Keratinocyte (primary cell): ENCODE data around the gene DLG2. TPM values are rescaled to one million over a fixed set of nuclear protein-coding genes. Genes with fewer than 3 reads are reported as not detected.

Experiments
- DNase-seq: peaks from one replicate; pipeline ENCODE4 v3.0.0-alpha.2; 2011; ENCODE audit warnings: low read depth, missing footprints, low spot score
- FAIRE-seq: peaks from 2 replicates; lab custom pipeline; 2011; peaks lifted over from hg19 to GRCh38; lab: Jason Lieb, UNC
- H2AFZ ChIP-seq: 2 replicates; pipeline ENCODE4 v1.6.0; 2012; ENCODE audit warnings: low read length, control low read depth, inconsistent platforms; ENCODE audit not compliant: control insufficient read depth
- H3K27ac ChIP-seq: 2 replicates; pipeline ENCODE4 v1.5.1; 2011; ENCODE audit warnings: low read length; ENCODE audit not compliant: control insufficient read depth, insufficient read depth
- H3K27me3 ChIP-seq: 3 replicates; pipeline ENCODE4 v1.6.0; 2011; ENCODE audit warnings: low read length; ENCODE audit not compliant: control insufficient read depth, insufficient read depth; ENCODE audit errors: extremely low read depth
- H3K36me3 ChIP-seq, 2 experiments: 2 replicates in 1 of 2; 3 replicates in 1 of 2; pipeline ENCODE4 v1.5.1; 2011; ENCODE audit warnings: low read length in 2 of 2, mild to moderate bottlenecking in 1 of 2; ENCODE audit not compliant: control insufficient read depth in 2 of 2, insufficient read depth in 2 of 2; ENCODE audit errors: extremely low read depth in 1 of 2
- H3K4me1 ChIP-seq: 3 replicates; pipeline ENCODE4 v1.5.1; 2011; ENCODE audit warnings: low read length; ENCODE audit not compliant: control insufficient read depth, insufficient read depth; ENCODE audit errors: extremely low read depth
- H3K4me2 ChIP-seq: 3 replicates; pipeline ENCODE4 v1.6.0; 2011; ENCODE audit warnings: low read depth, low read length; ENCODE audit not compliant: control insufficient read depth, insufficient read depth; ENCODE audit errors: extremely low read depth
- H3K4me3 ChIP-seq, 3 experiments: fragments of 200-600 bp in 1 of 3; sonication (generic) in 1 of 3; 2 replicates in 2 of 3; 3 replicates in 1 of 3; pipeline ENCODE4 v1.5.1; 2011 to 2016; ENCODE audit warnings: low read length in 3 of 3, mild to moderate bottlenecking in 3 of 3, control low read depth in 2 of 3, inconsistent platforms in 1 of 3, low read depth in 1 of 3, mixed read lengths in 1 of 3, mixed run types in 1 of 3, moderate library complexity in 1 of 3; ENCODE audit not compliant: control insufficient read depth in 2 of 3, insufficient read depth in 2 of 3; ENCODE audit errors: extremely low read depth in 1 of 3
- H3K79me2 ChIP-seq: 2 replicates; pipeline ENCODE4 v1.6.0; 2012; ENCODE audit warnings: low read length; ENCODE audit not compliant: control insufficient read depth, insufficient read depth
- H3K9ac ChIP-seq: 3 replicates; pipeline ENCODE4 v1.6.0; 2011; ENCODE audit warnings: low read length; ENCODE audit not compliant: control insufficient read depth, insufficient read depth; ENCODE audit errors: extremely low read depth
- H3K9me1 ChIP-seq: 3 replicates; pipeline ENCODE4 v1.6.0; 2011; ENCODE audit warnings: low read length; ENCODE audit not compliant: control insufficient read depth, insufficient read depth; ENCODE audit errors: extremely low read depth
- H3K9me3 ChIP-seq: 2 replicates; pipeline ENCODE4 v1.5.1; 2012; ENCODE audit warnings: low read depth, low read length; ENCODE audit not compliant: control insufficient read depth
- H4K20me1 ChIP-seq: 3 replicates; pipeline ENCODE4 v1.6.0; 2011; ENCODE audit warnings: low read length; ENCODE audit not compliant: control insufficient read depth, insufficient read depth; ENCODE audit errors: extremely low read depth
- CTCF ChIP-seq, 3 experiments: IDR thresholded peaks in 1 of 3; conservative IDR thresholded peaks in 1 of 3; optimal IDR thresholded peaks in 1 of 3; 2 replicates in 2 of 3; 3 replicates in 1 of 3; pipeline versions ENCODE3 to v1.5.1; 2011; ENCODE audit warnings: low read length in 3 of 3, mild to moderate bottlenecking in 3 of 3, moderate library complexity in 2 of 3, control low read depth in 1 of 3, inconsistent platforms in 1 of 3; ENCODE audit not compliant: insufficient read depth in 2 of 3; ENCODE audit errors: extremely low read depth in 1 of 3
- EZH2 ChIP-seq: IDR thresholded peaks from one replicate; pipeline ENCODE4 v1.6.1; 2012; ENCODE audit warnings: inconsistent platforms, mild to moderate bottlenecking, low read length, moderate library complexity
- dilution Hi-C: fragments of 300-500 bp; cut with MboI; formaldehyde crosslinking; loops from one replicate; pipeline ENCODE4 v1.7.0; 2020; ENCODE audit warnings: low sequenced_read_pairs; ENCODE audit not compliant: extremely low pct_ligation_motif_present
- polyA plus RNA-seq, 5 experiments: library from polyadenylated mRNA; depleted of rRNA in 3 of 5; stranded (reverse) in 3 of 5; stranded (forward) in 1 of 5; unstranded in 1 of 5; fragments of >200 nt; gene quantifications; 1 replicate in 1 of 5; 2 replicates in 3 of 5; 3 replicates in 1 of 5; pipeline versions ENCODE4 v1.2.1 to v1.2.3, GENCODE V29; 2011 to 2012; ENCODE audit warnings: missing spikeins in 2 of 5, low read depth in 1 of 5, low replicate concordance in 1 of 5

The DLG2 gene
- polyA plus RNA-seq, 1 donor (not counting 4 experiments of a cell fraction or from before 2014, with no cell fraction given), result 0.55 TPM

DNA sequence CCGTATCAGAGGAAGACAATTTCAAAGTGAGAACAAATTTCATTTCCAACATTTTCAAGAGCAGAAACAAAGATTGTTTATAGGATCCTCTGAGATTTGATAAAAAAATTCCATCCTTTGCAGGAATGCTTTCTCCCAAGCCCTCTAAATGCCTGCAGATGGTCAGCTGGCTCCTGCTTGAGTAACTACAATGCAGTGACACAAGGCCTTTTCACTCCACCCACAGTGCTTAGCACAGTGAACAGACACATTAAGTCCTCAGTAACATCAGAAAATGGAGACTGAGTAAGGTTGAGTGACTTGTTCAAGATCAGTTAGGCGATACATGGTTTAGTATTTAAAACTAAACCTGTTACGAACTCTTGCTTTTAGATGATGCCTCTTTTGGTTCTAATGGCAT is 1813.8 kb downstream of the DLG2 start:
- TF ChIP-seq CTCF (optimal IDR thresholded peaks at IDR 0.05 in 1 of 3, IDR thresholded peaks at IDR 0.05 in 1 of 3, conservative IDR thresholded peaks at IDR 0.05 in 1 of 3; ENCODE audit: extremely low read depth in 1 of 3, insufficient read depth in 2 of 3, low read length in 3 of 3) (no peak), EZH2 (no peak)
- dilution Hi-C loops, result loop anchor here (25.0 kb wide), 1 partner anchor 1101 kb away; no protein-coding TSS in a partner anchor
- FAIRE-seq, result no peak

DNA sequence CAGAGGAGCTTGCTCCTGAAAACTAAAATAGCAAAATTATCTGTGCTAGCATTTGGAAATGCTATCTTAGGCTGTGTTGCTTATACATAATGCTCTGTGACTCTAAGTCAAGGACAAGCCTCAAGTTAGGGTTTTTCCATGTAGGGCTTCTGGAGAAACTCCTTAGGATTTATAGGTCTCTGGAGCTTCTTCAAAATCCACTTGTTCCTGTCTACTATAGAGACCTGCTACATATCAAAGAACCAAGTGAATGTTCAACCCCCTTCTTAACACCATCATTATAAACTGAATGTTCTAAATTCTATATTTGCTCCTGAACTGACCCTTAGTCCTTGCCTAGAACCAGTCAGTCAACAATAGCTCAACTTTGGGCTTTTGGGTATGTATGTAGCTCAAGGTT is 1817.9 kb downstream of the DLG2 start:
- Histone ChIP-seq H3K27me3 (no peaks in the 10 kb centered on the region), H3K27ac (no peak overlapping the region)
- FAIRE-seq, result no peak

More for the DNA sequence above, 1813.8 kb downstream of the DLG2 start:
- Histone ChIP-seq H3K27me3 (no peaks in the 10 kb centered on the region), H3K79me2 (no peaks in the 10 kb centered on the region), H3K27ac (no peak overlapping the region), H2AFZ (no peak overlapping the region), H3K9ac (no peak overlapping the region), H3K36me3 (no peaks in the 10 kb centered on the region), H3K4me3 (no peak overlapping the region), H3K4me1 (peaks cover 7% of the 10 kb centered on the region), H4K20me1 (no peaks in the 10 kb centered on the region), H3K9me1 (no peaks in the 10 kb centered on the region), H3K9me3 (no peaks in the 10 kb centered on the region), H3K4me2 (no peak overlapping the region)
- DNase-seq, result no peak

More for the DNA sequence above, 1817.9 kb downstream of the DLG2 start:
- no peak for DNase-seq
- dilution Hi-C loops, result loop anchor here (25.0 kb wide), 1 partner anchor 1097 kb away; no protein-coding TSS in a partner anchor
- Histone ChIP-seq H3K36me3 (no peaks in the 10 kb centered on the region), H3K9me3 (no peaks in the 10 kb centered on the region), H3K9ac (no peak overlapping the region), H3K4me2 (no peak overlapping the region), H4K20me1 (no peaks in the 10 kb centered on the region), H3K4me3 (no peak overlapping the region), H3K4me1 (no peaks in the 10 kb centered on the region), H2AFZ (no peak overlapping the region), H3K79me2 (no peaks in the 10 kb centered on the region), H3K9me1 (no peaks in the 10 kb centered on the region)
- no peak for TF ChIP-seq CTCF (optimal IDR thresholded peaks at IDR 0.05 in 1 of 3, IDR thresholded peaks at IDR 0.05 in 1 of 3, conservative IDR thresholded peaks at IDR 0.05 in 1 of 3; ENCODE audit: extremely low read depth in 1 of 3, insufficient read depth in 2 of 3, low read length in 3 of 3)
- TF ChIP-seq EZH2, result no peak
